ENCODE results near the gene ZBTB45. TPM values are rescaled to one million over a fixed set of nuclear protein-coding genes. Genes with fewer than 3 reads are reported as not detected.

Gene ZBTB45
- total and polyA plus RNA-seq, 9 of the 15 experiments (the other 6 are each of a cell fraction or from before 2014, with no cell fraction given): 0.08 to 16.1 (median 1.8) TPM

DNA sequence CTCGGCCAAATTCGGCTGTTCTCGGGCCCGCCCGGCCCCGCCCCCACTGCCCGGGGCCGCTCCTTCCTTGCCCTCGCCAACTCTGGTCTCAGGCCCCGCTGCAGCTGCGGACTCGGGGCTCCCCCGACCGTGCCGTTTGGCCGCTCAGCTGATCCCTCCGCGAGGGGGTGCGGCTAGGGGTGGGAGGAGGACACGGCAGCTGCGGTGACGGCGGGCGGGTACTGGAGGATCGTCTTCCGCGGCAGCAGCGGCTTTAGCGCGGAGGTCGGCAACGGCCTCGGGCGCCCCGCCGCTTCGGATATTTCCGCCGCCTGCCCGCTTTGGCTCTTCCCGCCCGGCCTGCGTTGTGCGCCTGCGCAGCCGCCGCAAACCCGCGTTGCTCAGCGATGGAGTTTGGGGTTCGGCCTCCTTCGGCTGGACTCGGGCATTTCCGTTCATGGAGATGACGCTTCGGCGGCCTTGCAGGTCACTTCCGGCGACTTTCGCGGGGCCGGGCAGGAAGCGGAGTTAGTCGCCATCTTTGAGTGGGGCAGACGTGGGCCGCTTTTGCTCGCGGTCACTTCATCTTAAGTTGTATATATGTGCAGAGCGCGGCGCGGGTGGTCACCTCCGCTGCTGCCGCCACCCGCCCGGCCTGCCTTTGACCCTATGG is 39.1 kb upstream of the ZBTB45 start (continued):
- TF ChIP-seq, protein P1, sequence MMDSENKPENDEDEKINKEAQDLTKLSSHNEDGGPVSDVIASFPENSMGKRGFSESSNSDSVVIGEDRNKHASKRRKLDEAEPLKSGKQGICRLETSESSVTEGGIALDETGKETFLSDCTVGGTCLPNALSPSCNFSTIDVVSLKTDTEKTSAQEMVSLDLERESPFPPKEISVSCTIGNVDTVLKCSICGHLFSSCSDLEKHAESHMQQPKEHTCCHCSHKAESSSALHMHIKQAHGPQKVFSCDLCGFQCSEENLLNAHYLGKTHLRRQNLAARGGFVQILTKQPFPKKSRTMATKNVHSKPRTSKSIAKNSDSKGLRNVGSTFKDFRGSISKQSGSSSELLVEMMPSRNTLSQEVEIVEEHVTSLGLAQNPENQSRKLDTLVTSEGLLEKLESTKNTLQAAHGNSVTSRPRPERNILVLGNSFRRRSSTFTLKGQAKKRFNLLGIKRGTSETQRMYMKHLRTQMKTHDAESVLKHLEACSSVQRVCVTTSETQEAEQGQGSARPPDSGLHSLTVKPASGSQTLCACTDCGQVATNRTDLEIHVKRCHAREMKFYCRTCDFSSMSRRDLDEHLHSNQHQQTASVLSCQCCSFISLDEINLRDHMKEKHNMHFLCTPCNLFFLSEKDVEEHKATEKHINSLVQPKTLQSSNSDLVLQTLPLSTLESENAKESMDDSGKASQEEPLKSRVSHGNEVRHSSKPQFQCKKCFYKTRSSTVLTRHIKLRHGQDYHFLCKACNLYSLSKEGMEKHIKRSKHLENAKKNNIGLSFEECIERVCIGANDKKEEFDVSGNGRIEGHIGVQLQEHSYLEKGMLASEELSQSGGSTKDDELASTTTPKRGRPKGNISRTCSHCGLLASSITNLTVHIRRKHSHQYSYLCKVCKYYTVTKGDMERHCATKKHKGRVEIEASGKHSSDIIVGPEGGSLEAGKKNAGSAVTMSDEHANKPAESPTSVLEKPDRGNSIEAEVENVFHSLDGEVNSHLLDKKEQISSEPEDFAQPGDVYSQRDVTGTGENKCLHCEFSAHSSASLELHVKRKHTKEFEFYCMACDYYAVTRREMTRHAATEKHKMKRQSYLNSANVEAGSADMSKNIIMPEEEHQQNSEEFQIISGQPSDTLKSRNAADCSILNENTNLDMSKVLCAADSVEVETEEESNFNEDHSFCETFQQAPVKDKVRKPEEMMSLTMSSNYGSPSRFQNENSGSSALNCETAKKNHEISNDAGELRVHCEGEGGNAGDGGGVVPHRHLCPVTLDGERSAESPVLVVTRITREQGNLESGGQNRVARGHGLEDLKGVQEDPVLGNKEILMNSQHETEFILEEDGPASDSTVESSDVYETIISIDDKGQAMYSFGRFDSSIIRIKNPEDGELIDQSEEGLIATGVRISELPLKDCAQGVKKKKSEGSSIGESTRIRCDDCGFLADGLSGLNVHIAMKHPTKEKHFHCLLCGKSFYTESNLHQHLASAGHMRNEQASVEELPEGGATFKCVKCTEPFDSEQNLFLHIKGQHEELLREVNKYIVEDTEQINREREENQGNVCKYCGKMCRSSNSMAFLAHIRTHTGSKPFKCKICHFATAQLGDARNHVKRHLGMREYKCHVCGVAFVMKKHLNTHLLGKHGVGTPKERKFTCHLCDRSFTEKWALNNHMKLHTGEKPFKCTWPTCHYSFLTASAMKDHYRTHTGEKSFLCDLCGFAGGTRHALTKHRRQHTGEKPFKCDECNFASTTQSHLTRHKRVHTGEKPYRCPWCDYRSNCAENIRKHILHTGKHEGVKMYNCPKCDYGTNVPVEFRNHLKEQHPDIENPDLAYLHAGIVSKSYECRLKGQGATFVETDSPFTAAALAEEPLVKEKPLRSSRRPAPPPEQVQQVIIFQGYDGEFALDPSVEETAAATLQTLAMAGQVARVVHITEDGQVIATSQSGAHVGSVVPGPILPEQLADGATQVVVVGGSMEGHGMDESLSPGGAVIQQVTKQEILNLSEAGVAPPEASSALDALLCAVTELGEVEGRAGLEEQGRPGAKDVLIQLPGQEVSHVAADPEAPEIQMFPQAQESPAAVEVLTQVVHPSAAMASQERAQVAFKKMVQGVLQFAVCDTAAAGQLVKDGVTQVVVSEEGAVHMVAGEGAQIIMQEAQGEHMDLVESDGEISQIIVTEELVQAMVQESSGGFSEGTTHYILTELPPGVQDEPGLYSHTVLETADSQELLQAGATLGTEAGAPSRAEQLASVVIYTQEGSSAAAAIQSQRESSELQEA (IDR thresholded peaks at IDR 0.05; ENCODE audit: low read depth): peak; percentile 81; the same call in 1 of the 2 replicates
- no peak for TF ChIP-seq SREBF2 (CRISPR knock-in tag; IDR thresholded peaks at IDR 0.05)
- TF ChIP-seq, protein P2, sequence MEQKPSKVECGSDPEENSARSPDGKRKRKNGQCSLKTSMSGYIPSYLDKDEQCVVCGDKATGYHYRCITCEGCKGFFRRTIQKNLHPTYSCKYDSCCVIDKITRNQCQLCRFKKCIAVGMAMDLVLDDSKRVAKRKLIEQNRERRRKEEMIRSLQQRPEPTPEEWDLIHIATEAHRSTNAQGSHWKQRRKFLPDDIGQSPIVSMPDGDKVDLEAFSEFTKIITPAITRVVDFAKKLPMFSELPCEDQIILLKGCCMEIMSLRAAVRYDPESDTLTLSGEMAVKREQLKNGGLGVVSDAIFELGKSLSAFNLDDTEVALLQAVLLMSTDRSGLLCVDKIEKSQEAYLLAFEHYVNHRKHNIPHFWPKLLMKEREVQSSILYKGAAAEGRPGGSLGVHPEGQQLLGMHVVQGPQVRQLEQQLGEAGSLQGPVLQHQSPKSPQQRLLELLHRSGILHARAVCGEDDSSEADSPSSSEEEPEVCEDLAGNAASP (IDR thresholded peaks at IDR 0.05): no peak
- TF ChIP-seq ESRRA (IDR thresholded peaks at IDR 0.05; ENCODE audit: borderline replicate concordance, low read depth): 0 out of 2 replicates have a peak, but pooled peaks have one; percentile 12
- TF ChIP-seq TAF9B (IDR thresholded peaks at IDR 0.05; ENCODE audit: partially characterized antibody): no peak
- TF ChIP-seq, protein P3, sequence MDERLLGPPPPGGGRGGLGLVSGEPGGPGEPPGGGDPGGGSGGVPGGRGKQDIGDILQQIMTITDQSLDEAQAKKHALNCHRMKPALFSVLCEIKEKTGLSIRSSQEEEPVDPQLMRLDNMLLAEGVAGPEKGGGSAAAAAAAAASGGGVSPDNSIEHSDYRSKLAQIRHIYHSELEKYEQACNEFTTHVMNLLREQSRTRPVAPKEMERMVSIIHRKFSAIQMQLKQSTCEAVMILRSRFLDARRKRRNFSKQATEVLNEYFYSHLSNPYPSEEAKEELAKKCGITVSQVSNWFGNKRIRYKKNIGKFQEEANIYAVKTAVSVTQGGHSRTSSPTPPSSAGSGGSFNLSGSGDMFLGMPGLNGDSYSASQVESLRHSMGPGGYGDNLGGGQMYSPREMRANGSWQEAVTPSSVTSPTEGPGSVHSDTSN (CRISPR knock-in tag; IDR thresholded peaks at IDR 0.05; ENCODE audit: low read depth): no peak
- TF ChIP-seq, protein P3 (tag; conservative IDR thresholded peaks at IDR 0.05; ENCODE audit: low read depth): no peak
- no peak for TF ChIP-seq NR2F6 (CRISPR knock-in tag; IDR thresholded peaks at IDR 0.05)
- TF ChIP-seq DDX20 (tag; IDR thresholded peaks at IDR 0.05; ENCODE audit: low read depth): no peak
- TF ChIP-seq ZBTB8A (IDR thresholded peaks at IDR 0.05; ENCODE audit: partially characterized antibody): no peak
- no peak for TF ChIP-seq IFI16 (CRISPR knock-in tag; IDR thresholded peaks at IDR 0.05)
- no peak for TF ChIP-seq MECOM (CRISPR knock-in tag; IDR thresholded peaks at IDR 0.05)

Measured in K562 (cell line).